Parathyroid adenoma (tissue), 2 donors: ENCODE data around the gene TAPBPL.

Experiments used
- H2AFZ ChIP-seq: fragments of 300-600 bp; sonication (generic); one replicate; pipeline ENCODE4 v1.7.0; 2017; ENCODE audit warnings: antibody characterized with exemption, mild to moderate bottlenecking
- H3K27ac ChIP-seq: fragments of 300-600 bp; sonication (generic); one replicate; pipeline ENCODE4 v1.7.0; 2017
- H3K27me3 ChIP-seq: fragments of 300-600 bp; sonication (generic); one replicate; pipeline ENCODE4 v1.7.0; 2017; ENCODE audit warnings: low read length; ENCODE audit not compliant: control insufficient read depth, insufficient read depth
- H3K36me3 ChIP-seq: fragments of 300-600 bp; sonication (generic); one replicate; pipeline ENCODE4 v1.7.0; 2017; ENCODE audit warnings: low read length; ENCODE audit not compliant: control insufficient read depth, insufficient read depth
- H3K4me1 ChIP-seq: fragments of 300-600 bp; sonication (generic); one replicate; pipeline ENCODE4 v1.7.0; 2017; ENCODE audit warnings: control low read depth
- H3K4me2 ChIP-seq: fragments of 300-600 bp; sonication (generic); one replicate; pipeline ENCODE4 v1.7.0; 2017; ENCODE audit warnings: low read length
- H3K4me3 ChIP-seq: fragments of 300-600 bp; sonication (generic); one replicate; pipeline ENCODE4 v1.7.0; 2017; ENCODE audit warnings: low read depth, low read length
- H3K79me2 ChIP-seq: fragments of 300-600 bp; sonication (generic); one replicate; pipeline ENCODE4 v1.7.0; 2017; ENCODE audit warnings: control low read depth
- H3K9ac ChIP-seq: fragments of 300-600 bp; sonication (generic); one replicate; pipeline ENCODE4 v1.7.0; 2017; ENCODE audit warnings: mild to moderate bottlenecking
- H3K9me3 ChIP-seq: fragments of 300-600 bp; sonication (generic); one replicate; pipeline ENCODE4 v1.7.0; 2017; ENCODE audit warnings: low read length; ENCODE audit not compliant: control insufficient read depth
- CTCF ChIP-seq: fragments of 300-600 bp; sonication (generic); IDR thresholded peaks from one replicate; pipeline ENCODE4 v1.7.0; 2017; ENCODE audit warnings: antibody characterized with exemption, mild to moderate bottlenecking
- donor health status: primary hyperparathyroidism.

The TAPBPL gene

GRCh38 chr12:6459004-6459337 lies 7.1 kb downstream of the TAPBPL start:
- H3K9me3 ChIP-seq = no peaks in the 10 kb centered on the region
- H3K79me2 ChIP-seq = peaks cover 2% of the 10 kb centered on the region
- no peak overlapping the region for H3K9ac ChIP-seq
- TF ChIP-seq CTCF = no peak
- H3K27me3 ChIP-seq = no peaks in the 10 kb centered on the region
- H2AFZ ChIP-seq = no peak overlapping the region
- H3K4me2 ChIP-seq = no peak overlapping the region
- no peak overlapping the region for H3K4me3 ChIP-seq
- no peaks in the 10 kb centered on the region for H3K4me1 ChIP-seq
- H3K27ac ChIP-seq = no peak overlapping the region
- H3K36me3 ChIP-seq = no peaks in the 10 kb centered on the region

- Histone ChIP-seq H3K27me3 (no peaks in the 10 kb centered on the region), H3K4me3 (no peak overlapping the region), H3K36me3 (no peaks in the 10 kb centered on the region), H3K4me2 (no peak overlapping the region), H3K9me3 (no peaks in the 10 kb centered on the region), H3K9ac (no peak overlapping the region), H3K4me1 (no peaks in the 10 kb centered on the region), H3K27ac (no peak overlapping the region), H2AFZ (no peak overlapping the region), H3K79me2 (peaks cover 2% of the 10 kb centered on the region)
- no peak for TF ChIP-seq CTCF
Measured at GRCh38 chr12:6460751-6461371, 9.0 kb downstream of the TAPBPL start.

GRCh38 chr12:6461401-6462233 lies 9.8 kb downstream of the TAPBPL start:
- no peaks in the 10 kb centered on the region for H3K27me3 ChIP-seq
- no peak overlapping the region for H3K4me2 ChIP-seq
- H3K4me3 ChIP-seq = no peak overlapping the region
- H3K27ac ChIP-seq = no peak overlapping the region
- no peaks in the 10 kb centered on the region for H3K36me3 ChIP-seq
- no peak for TF ChIP-seq CTCF
- H3K4me1 ChIP-seq = no peaks in the 10 kb centered on the region
- no peaks in the 10 kb centered on the region for H3K9me3 ChIP-seq
- H3K79me2 ChIP-seq = peaks cover 2% of the 10 kb centered on the region
- H3K9ac ChIP-seq = no peak overlapping the region
- no peak overlapping the region for H2AFZ ChIP-seq

DNA sequence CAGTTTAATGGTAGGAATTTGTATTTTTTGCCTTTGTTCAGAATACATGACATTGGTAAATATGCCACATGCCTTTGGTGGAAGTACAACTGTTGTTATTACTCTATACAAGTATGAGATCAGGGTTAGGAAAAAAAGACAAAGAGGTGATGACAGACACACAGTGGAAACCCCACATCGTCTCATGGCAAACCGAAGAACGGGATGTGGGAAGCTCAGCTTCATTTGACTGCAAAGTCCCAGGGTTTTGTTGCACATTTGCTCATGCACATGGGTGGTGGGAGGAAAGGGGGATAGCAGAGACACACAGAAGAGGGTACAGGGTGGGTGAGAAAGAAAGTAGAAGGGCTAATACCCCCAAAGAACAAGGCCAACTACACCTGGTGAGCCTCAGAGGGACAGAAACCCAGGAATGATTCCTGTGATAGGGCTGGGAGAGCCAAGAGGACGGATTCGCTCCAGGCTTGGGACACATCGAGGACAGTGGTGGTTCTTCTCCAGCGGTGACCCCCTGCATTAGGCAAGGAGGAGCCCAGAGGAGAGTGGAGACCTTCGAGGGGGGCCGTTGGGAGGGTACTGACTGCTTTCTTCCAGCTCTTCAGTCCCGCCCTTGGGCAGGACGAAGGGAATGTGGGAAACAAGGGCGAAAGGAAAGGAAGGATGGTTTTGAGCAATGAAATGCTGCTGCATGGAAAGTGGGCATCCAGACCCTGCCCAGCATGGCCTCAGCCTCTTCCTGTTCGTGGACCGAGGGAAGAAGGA lies 10.6 kb downstream of the TAPBPL start:
- H3K4me2 ChIP-seq = no peak overlapping the region
- no peaks in the 10 kb centered on the region for H3K79me2 ChIP-seq
- H3K4me1 ChIP-seq = no peaks in the 10 kb centered on the region
- H3K27me3 ChIP-seq = no peaks in the 10 kb centered on the region
- H2AFZ ChIP-seq = no peak overlapping the region
- no peak for TF ChIP-seq CTCF
- H3K27ac ChIP-seq = no peak overlapping the region
- H3K9ac ChIP-seq = no peak overlapping the region
- H3K4me3 ChIP-seq = no peak overlapping the region
- H3K36me3 ChIP-seq = no peaks in the 10 kb centered on the region
- H3K9me3 ChIP-seq = no peaks in the 10 kb centered on the region
